ENCODE results near the gene IGHMBP2. TPM values are rescaled to one million over a fixed set of nuclear protein-coding genes. Genes with fewer than 3 reads are reported as not detected.
"Not testable (repeated sequence)": the region's sequence is repeated elsewhere in the genome, so short reads cannot be mapped to it uniquely, and the experiment has no call there.

Gene IGHMBP2
- total RNA-seq, 2 experiments from 2014 or later, result 27.3 to 27.7 TPM

DNA sequence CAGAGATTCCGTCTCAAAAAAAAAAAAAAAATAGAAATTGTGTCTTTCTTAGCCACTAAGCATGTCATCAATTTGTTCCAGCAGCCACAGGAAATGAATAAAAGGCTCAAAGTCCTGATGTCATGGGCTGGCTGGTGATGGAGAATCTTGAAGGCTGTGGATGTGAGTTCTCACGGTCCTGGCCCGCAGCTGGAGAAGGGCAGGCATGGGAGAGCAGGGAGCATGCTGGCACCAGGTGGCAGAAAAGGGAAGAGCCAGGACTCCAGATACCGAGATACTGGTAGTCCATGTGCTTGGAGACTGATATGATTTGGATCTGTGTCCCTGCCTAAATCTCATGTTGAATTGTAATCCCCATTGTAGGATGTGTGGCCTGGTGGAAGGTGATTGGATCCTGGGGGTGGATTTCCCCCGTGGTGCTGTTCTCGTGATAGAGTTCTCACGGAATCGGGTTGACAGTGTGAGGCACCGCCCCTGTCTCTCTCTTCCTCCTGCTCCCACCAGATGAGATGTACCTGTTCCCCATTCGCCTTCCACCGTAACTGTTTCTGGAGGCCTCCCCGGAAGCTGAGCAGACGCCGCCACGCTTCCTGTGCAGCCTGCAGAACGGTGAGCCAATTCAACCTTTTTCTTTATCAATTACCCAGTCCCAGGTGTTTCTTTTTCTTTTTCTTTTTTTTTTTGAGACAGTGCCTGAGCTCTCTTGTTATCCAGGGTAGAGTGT is 59.0 kb downstream of the IGHMBP2 start:
- CTCF ChIA-PET, result no interaction called here

GRCh38 chr11:68963779-68964178 is 60.1 kb downstream of the IGHMBP2 start:
- H3K36me3 Mint-ChIP-seq, result no peaks in the 10 kb centered on the region
- CTCF ChIA-PET, result no interaction called here
- ATAC-seq, result no peak
- H3K9me3 Mint-ChIP-seq (ENCODE audit: low read depth), result no peaks in the 10 kb centered on the region
- no peak overlapping the region for H3K4me3 Mint-ChIP-seq
- no peaks in the 10 kb centered on the region for H3K27me3 Mint-ChIP-seq
- H3K4me1 Mint-ChIP-seq, result peaks cover 17% of the 10 kb centered on the region
- DNase-seq, result no peak
- no peak overlapping the region for H3K27ac Mint-ChIP-seq

More for the DNA sequence above, 59.0 kb downstream of the IGHMBP2 start:
- no peaks in the 10 kb centered on the region for H3K9me3 Mint-ChIP-seq (ENCODE audit: low read depth)
- no peaks in the 10 kb centered on the region for H3K27me3 Mint-ChIP-seq
- H3K36me3 Mint-ChIP-seq, result no peaks in the 10 kb centered on the region
- H3K4me3 Mint-ChIP-seq, result no peak overlapping the region
- peak; percentile 47 for ATAC-seq
- peak overlapping the region; percentile 75 for H3K27ac Mint-ChIP-seq
- peaks cover 17% of the 10 kb centered on the region for H3K4me1 Mint-ChIP-seq
- DNase-seq, result no peak

- H3K9me3 Mint-ChIP-seq (ENCODE audit: low read depth), result no peaks in the 10 kb centered on the region
- H3K27me3 Mint-ChIP-seq, result peaks cover 3% of the 10 kb centered on the region
- ATAC-seq (peak; percentile 16), DNase-seq (no peak)
- H3K36me3 Mint-ChIP-seq, result no peaks in the 10 kb centered on the region
- H3K4me1 Mint-ChIP-seq, result peaks cover 17% of the 10 kb centered on the region
- no peak overlapping the region for H3K27ac Mint-ChIP-seq
- CTCF ChIA-PET, result no interaction called here
- H3K4me3 Mint-ChIP-seq, result no peak overlapping the region
Observed at GRCh38 chr11:68965901-68966853, 62.5 kb downstream of the IGHMBP2 start.

- Mint-ChIP-seq H3K27me3 (peaks cover 7% of the 10 kb centered on the region), H3K36me3 (no peaks in the 10 kb centered on the region), H3K4me1 (peaks cover 17% of the 10 kb centered on the region), H3K27ac (no peak overlapping the region), H3K4me3 (no peak overlapping the region), H3K9me3 (ENCODE audit: low read depth) (no peaks in the 10 kb centered on the region)
- ATAC-seq, result no peak
- CTCF ChIA-PET, result no interaction called here
- no peak for DNase-seq
Observed at GRCh38 chr11:68966894-68967780, 63.4 kb downstream of the IGHMBP2 start.

DNA sequence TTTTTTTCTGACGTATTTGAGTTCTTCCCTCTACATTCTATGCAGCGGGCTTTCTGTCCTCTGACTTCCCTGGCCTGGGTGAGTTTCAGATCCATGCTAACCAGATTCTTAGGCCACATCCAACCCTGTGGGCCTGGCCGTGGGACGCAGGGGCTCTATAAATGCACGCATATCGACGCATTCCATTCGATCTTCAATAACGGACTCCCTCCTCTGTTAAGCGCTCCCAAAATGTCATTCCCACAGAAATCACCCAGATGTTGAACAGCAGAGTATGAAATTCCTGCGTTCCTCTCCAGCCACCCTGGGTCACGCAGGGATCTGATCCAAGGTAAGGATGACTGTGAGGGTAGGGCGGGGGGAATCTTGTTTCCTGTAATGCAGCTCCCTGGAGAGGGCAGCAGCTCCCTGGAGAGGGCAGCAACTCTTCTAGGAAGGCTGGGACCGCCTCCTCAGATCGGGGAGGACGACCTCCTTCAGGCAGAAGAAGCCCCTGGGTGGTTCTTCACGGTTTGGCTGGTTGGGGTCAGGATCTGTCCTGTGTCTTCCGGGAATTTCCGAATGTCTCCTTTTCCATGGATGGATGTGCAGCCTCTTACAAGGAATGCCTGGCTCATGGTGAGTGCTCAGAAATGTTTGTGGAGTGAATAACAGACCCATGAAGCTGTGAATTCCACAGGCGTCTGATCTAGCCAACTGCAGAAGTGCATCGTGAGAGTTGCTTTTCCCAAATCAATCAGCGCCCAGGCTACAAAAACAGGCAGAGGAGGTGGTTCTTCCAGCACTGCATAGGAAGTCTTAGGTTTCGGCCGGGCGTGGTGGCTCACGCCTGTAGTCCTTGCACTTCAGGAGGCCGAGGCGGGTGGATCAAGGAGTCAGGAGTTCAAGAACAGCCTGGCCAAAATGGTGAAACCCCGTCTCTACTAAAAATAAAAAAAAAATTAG is 64.9 kb downstream of the IGHMBP2 start:
- Mint-ChIP-seq H3K27ac (no peak overlapping the region), H3K4me1 (peaks cover 8% of the 10 kb centered on the region), H3K9me3 (ENCODE audit: low read depth) (no peaks in the 10 kb centered on the region), H3K4me3 (no peak overlapping the region), H3K27me3 (peaks cover 7% of the 10 kb centered on the region), H3K36me3 (no peaks in the 10 kb centered on the region)
- ATAC-seq, result no peak
- CTCF ChIA-PET, result no interaction called here
- no peak for DNase-seq

DNA sequence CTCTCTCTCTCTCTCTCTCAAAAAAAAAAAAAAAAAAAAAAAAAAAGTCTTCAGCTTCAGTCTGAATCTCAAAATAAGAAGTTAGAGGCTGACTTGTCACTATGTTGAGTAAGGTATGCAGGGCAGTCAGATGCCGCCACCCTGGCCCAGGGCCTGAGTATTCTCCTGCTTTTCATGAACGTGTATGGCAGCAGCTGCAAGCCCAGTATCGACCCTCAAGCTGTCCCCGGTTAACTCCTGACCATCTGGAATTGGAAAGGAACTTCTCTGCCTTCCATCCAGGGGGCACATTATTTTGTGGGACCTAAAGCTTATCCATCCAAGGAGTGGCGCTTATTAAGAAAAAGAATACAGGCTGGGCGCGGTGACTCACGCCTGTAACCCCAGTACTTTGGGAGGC is 65.7 kb downstream of the IGHMBP2 start:
- CTCF ChIA-PET, result no interaction called here
- no peaks in the 10 kb centered on the region for H3K9me3 Mint-ChIP-seq (ENCODE audit: low read depth)

DNA sequence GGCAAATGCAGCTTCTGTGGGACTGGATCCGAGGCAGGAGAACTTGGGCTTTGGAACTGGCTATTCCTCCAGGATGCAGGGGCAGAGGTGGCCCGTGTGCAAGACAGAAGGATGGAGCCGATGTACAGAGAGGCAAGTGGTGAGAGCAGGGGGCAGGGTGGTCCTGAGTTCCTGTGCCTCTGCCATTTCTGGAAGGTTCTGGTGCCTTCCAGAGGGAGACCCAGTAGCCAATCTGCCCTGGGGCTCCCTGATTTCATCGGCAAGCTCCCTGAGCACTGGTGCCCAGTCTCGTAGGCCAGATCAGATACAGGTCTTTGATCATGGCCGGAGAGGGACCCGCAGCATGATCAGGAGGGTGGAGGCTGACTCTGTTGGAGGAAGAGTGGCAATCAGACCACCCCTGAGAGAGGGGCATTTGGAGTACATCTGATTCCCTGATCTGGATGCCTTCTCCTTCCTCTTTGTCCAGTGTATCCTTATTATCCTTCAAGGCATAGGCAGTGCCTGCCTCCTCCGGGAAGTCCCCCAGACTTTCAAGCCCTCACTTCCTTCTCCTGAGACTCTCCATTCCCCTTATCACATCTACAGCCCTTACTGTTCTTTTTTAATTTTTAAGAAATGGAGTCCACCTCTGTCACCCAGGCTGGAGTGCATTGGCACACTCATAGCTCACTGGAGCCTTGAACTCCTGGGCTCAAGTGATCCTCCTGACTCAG is 67.4 kb downstream of the IGHMBP2 start:
- CTCF ChIA-PET, result no interaction called here
- Mint-ChIP-seq H3K4me1 (peaks cover 3% of the 10 kb centered on the region), H3K27ac (no peak overlapping the region), H3K36me3 (no peaks in the 10 kb centered on the region), H3K9me3 (ENCODE audit: low read depth) (no peaks in the 10 kb centered on the region), H3K27me3 (peaks cover 7% of the 10 kb centered on the region), H3K4me3 (no peak overlapping the region)
- ATAC-seq (no peak), DNase-seq (no peak)

More for the DNA sequence above, 65.7 kb downstream of the IGHMBP2 start:
- H3K4me3 Mint-ChIP-seq, result no peak overlapping the region
- H3K27ac Mint-ChIP-seq, result no peak overlapping the region
- peaks cover 7% of the 10 kb centered on the region for H3K4me1 Mint-ChIP-seq
- ATAC-seq (no peak), DNase-seq (no peak)
- H3K36me3 Mint-ChIP-seq, result no peaks in the 10 kb centered on the region
- H3K27me3 Mint-ChIP-seq, result peaks cover 7% of the 10 kb centered on the region

GRCh38 chr11:68973219-68973618 is 69.5 kb downstream of the IGHMBP2 start:
- Mint-ChIP-seq H3K4me3 (no peak overlapping the region), H3K36me3 (no peaks in the 10 kb centered on the region), H3K9me3 (ENCODE audit: low read depth) (no peaks in the 10 kb centered on the region), H3K27ac (no peak overlapping the region), H3K27me3 (peaks cover 7% of the 10 kb centered on the region), H3K4me1 (no peaks in the 10 kb centered on the region)
- CTCF ChIA-PET, result no interaction called here
- DNase-seq, result no peak
- ATAC-seq, result no peak

DNA sequence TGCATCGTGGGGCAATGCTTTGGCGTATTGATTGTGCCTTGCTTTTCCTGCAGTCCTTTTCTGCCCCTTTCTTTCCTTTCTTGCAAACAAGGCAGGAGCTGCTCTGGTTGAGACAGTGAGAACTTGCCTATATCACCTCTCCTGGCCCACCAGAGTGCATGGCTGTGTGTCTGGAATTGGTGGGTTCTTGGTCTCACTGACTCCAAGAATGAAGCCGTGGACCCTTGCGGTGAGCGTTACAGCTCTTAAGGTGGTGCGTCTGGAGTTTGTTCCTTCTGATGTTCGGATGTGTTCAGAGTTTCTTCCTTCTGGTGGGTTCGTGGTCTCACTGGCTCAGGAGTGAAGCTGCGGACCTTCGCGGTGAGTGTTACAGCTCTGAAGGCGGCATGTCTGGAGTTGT is 70.0 kb downstream of the IGHMBP2 start:
- DNase-seq; H3K27ac Mint-ChIP-seq; H3K4me3 Mint-ChIP-seq; H3K4me1 Mint-ChIP-seq; H3K27me3 Mint-ChIP-seq; ATAC-seq; H3K36me3 Mint-ChIP-seq; H3K9me3 Mint-ChIP-seq (ENCODE audit: low read depth); CTCF ChIA-PET: not testable (repeated sequence)

- Mint-ChIP-seq H3K27ac (no peak overlapping the region), H3K36me3 (no peaks in the 10 kb centered on the region), H3K4me3 (no peak overlapping the region), H3K27me3 (peaks cover 7% of the 10 kb centered on the region), H3K4me1 (no peaks in the 10 kb centered on the region), H3K9me3 (ENCODE audit: low read depth) (no peaks in the 10 kb centered on the region)
- CTCF ChIA-PET, result no interaction called here
- peak; percentile 78 for ATAC-seq
- no peak for DNase-seq
Observed at GRCh38 chr11:68974421-68975194, 70.9 kb downstream of the IGHMBP2 start.

- CTCF ChIA-PET, result no interaction called here
- ATAC-seq (no peak), DNase-seq (no peak)
- Mint-ChIP-seq H3K27ac (no peak overlapping the region), H3K4me1 (no peaks in the 10 kb centered on the region), H3K9me3 (ENCODE audit: low read depth) (no peaks in the 10 kb centered on the region), H3K27me3 (peaks cover 4% of the 10 kb centered on the region), H3K4me3 (no peak overlapping the region), H3K36me3 (no peaks in the 10 kb centered on the region)
Observed at GRCh38 chr11:68976095-68976494, 72.4 kb downstream of the IGHMBP2 start.

Data from activated CD8-positive, alpha-beta memory T cell treated with anti-CD3 and anti-CD28 coated beads, Interleukin-2, amount 10 ng/mL, durations not matched to agents 7 days and 5 days (primary cell).